ENCODE results near the gene ECPAS.

DNA sequence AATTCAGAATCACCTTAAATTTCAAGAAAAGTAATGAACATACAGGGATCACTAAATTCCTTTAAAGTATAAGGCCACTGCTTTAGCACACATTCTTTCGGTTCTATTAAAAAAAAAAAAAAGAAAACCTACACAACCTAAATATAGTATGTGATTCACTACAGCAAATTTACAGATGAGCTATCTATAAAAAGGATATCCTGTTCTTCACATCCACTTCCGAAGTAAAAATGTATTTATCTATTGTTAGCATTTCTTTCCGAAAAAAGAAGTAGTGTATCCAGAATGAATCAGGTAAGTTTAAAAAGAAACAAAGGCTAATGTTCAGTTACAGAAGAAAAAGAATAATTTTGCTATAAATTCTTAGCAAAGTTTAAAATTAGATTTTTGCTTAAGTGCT, 70.2 kb downstream of the ECPAS start:
- TF ChIP-seq CTCF (conservative IDR thresholded peaks at IDR 0.05) (no peak), EZH2 (IDR thresholded peaks at IDR 0.05; ENCODE audit: low read depth) (no peak)

All from PC-9 (cell line).